Left ventricle myocardium superior (tissue), 1 donor: ENCODE data around the gene CT45A8. TPM values are rescaled to one million over a fixed set of nuclear protein-coding genes. Genes with fewer than 3 reads are reported as not detected.
"Not testable (repeated sequence)": the region's sequence is repeated elsewhere in the genome, so short reads cannot be mapped to it uniquely, and the experiment has no call there.

Source experiments
- ATAC-seq: fragments of 200-7000 bp; cut with Tn5 transposase; one replicate; pipeline ENCODE4 v1.9.1; 2020; ENCODE audit warnings: mild to moderate bottlenecking, moderate library complexity
- DNase-seq: peaks from one replicate; pipeline ENCODE4 v3.0.0-alpha.2; 2020
- intact Hi-C: fragments of 100-400 bp; cut with micrococcal nuclease; formaldehyde crosslinking; loops from one replicate; pipeline ENCODE4 v1.11.0; 2022
- long read RNA-seq: library from polyadenylated mRNA; unstranded; transcript quantifications from one replicate; pipeline ENCODE4 v2.0.0, GENCODE V29; 2021
- total RNA-seq: library from RNA; stranded (reverse); fragmentation: NEBNext Ultra II Directional; extraction: Animal tissue kit (Norgen Biotek cat#: 25700); gene quantifications from one replicate; pipeline ENCODE4 v1.2.1, GENCODE V29; 2021
- donor health status: DM: no; HTN: yes; CAD: no; lungs with severe emphysema.

Gene CT45A8
- total RNA-seq, result not detected
- long read RNA-seq, result 0 reads

DNA sequence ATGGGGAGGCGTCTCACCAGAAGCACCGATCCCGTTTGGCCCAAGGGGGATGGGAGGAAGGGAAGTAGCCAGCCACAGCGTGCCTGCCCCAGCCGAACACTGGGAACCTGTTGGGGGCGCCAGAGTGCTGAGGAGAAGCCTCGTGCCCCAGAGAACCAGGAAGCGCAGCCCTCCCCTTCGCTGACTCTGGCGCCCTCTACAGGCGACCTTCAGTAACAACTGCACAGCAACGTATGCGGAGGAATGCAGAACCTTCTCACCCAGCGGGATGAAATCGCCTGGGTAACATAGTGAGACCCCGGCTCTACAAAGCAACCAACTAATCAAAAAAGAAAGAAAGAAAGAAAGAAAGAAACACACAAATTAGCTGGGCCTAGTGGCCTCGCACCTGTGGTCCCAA is at the start of gene CT45A8:
CT45A8 (minus strand) TSS at position 101 of the 400 bp plus-strand sequence. CDS start 3,755 bp downstream, outside the sequence.
- ATAC-seq, intact Hi-C loops, DNase-seq: not testable (repeated sequence)

DNA sequence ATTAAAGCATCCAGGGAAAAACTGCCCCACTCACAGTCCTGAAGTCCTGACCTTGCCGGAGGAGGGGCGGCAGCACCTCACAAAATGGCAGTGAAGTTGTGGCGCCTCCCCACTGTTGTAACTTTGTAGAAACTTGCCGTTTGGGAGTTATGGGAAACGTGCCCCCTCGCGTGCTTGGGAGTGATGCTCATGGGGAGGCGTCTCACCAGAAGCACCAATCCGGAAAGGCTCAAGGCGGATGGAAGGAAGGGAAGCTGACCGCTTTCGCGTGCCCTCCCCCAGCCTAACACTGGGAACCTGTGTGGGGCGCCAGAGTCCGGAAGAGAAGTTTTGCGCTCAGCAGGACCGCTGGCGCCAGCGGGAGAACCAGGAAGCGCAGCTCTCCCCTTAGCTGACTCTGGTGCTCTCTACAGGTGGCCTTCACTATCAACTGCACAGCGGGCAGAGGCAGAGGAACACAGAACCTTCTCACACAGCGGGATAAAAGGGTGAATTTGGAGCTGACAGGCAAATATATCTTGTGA is 39.0 kb upstream of the CT45A8 start, which contains the start of the genes CT45A10 and SAGE1:
CT45A10 (minus strand) TSS at position 151 of the 524 bp plus-strand sequence. CDS start 8,100 bp downstream, outside the sequence.
SAGE1 (plus strand) TSS at position 423 of the 524 bp plus-strand sequence. CDS start 2,527 bp downstream, outside the sequence.
- no peak for ATAC-seq
- DNase-seq, result no peak
- intact Hi-C loops, result no loop called here

GRCh38 chrX:135892781-135893180 is 38.4 kb upstream of the CT45A8 start:
- intact Hi-C loops, result no loop called here
- DNase-seq (no peak), ATAC-seq (no peak)

DNA sequence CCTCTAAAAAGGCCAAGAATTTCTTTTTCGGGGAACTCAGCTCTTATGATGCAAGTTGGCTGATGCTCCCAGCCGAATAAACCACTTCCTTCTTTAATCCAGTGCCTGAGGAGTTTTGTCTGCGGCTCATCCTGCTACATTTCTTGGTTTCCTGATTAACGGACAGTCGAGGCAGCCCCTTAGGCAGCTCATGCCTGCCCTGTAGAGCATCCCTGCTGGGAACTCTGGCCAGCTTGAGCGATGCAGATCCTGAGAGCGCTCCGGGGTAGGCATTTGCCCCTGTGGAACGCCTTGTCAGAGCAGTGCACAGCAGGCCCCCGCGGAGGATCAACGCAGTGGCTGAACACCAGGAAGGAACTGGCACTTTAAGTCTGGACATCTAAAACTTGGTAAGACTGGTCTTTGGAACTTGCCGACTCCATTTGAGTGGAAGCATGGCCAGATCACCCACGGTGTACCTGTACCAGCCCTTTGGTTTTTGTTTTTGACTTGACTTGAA is 35.8 kb upstream of the CT45A8 start:
- no peak for DNase-seq
- ATAC-seq, result no peak
- intact Hi-C loops, result no loop called here

DNA sequence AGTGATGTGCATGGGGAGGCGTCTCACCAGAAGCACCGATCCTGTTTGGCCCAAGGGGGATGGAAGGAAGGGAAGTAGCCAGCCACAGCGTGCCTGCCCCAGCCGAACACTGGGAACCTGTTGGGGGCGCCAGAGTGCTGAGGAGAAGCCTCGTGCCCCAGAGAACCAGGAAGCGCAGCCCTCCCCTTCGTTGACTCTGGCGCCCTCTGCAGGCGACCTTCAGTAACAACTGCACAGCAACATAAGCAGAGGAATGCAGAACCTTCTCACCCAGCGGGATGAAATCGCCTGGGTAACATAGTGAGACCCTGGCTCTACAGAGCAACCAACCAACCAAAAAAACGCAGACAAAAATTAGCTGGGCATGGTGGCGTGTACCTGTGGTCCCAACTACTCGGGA is 34.6 kb upstream of the CT45A8 start:
- DNase-seq, ATAC-seq, intact Hi-C loops: not testable (repeated sequence)

DNA sequence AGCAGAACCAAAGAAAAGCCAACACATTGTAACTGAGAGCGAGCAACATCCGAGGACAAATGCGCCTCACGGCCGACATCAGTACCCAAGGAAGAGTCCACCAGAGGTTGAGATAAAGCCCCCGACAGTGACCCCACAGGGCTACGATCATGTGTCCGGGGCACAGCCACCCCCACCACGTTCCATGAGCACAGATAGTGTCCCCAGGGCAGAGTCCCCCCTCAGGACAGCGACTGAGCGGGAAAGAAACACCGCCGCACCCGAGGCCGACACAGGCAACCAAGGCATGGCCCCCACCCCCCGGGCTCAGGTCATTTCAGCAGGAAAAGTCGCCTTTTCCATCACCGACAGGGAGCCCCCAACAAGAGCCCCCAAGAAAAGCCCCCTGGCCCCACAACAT is 33.9 kb upstream of the CT45A8 start:
- DNase-seq, ATAC-seq, intact Hi-C loops: not testable (repeated sequence)

DNA sequence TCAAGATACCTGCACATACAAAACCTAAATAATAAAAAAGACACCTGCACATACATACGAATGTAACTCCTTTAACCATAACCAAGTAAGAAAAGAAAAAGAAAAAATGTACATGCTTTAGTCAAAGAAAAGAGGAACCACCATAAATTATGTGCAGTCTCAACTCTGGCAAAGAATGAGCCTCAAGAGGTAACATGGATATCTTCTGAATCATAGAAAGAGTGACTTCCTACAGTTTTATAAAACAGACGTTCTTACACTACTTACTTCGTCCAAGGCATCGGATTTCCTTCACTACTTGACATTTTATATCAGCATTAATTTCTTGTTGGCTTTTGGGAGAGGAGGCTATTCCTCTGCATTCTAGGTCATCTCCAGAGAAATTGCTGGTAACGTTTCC is 28.4 kb upstream of the CT45A8 start:
- intact Hi-C loops, DNase-seq, ATAC-seq: not testable (repeated sequence)

- DNase-seq, ATAC-seq, intact Hi-C loops: not testable (repeated sequence)
These were observed 17.4 kb upstream of the CT45A8 start, which contains the start of gene CT45A9 for GRCh38 chrX:135871712-135872111. Gene CT45A9, minus strand, starts transcription at chrX:135871812. Its CDS starts 3,751 bp downstream, at chrX:135868061.

DNA sequence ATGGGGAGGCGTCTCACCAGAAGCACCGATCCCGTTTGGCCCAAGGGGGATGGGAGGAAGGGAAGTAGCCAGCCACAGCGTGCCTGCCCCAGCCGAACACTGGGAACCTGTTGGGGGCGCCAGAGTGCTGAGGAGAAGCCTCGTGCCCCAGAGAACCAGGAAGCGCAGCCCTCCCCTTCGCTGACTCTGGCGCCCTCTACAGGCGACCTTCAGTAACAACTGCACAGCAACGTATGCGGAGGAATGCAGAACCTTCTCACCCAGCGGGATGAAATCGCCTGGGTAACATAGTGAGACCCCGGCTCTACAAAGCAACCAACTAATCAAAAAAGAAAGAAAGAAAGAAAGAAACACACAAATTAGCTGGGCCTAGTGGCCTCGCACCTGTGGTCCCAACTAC is 17.2 kb downstream of the CT45A8 start, which contains the start of gene CT45A7:
CT45A7 (minus strand) TSS at position 101 of the 400 bp plus-strand sequence. CDS start 3,747 bp downstream, outside the sequence.
- ATAC-seq, DNase-seq, intact Hi-C loops: not testable (repeated sequence)

DNA sequence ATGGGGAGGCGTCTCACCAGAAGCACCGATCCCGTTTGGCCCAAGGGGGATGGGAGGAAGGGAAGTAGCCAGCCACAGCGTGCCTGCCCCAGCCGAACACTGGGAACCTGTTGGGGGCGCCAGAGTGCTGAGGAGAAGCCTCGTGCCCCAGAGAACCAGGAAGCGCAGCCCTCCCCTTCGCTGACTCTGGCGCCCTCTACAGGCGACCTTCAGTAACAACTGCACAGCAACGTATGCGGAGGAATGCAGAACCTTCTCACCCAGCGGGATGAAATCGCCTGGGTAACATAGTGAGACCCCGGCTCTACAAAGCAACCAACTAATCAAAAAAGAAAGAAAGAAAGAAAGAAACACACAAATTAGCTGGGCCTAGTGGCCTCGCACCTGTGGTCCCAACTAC is 34.4 kb downstream of the CT45A8 start, which contains the start of gene CT45A2:
CT45A2 (minus strand) TSS at position 101 of the 400 bp plus-strand sequence. CDS start 3,747 bp downstream, outside the sequence.
- DNase-seq, intact Hi-C loops, ATAC-seq: not testable (repeated sequence)

DNA sequence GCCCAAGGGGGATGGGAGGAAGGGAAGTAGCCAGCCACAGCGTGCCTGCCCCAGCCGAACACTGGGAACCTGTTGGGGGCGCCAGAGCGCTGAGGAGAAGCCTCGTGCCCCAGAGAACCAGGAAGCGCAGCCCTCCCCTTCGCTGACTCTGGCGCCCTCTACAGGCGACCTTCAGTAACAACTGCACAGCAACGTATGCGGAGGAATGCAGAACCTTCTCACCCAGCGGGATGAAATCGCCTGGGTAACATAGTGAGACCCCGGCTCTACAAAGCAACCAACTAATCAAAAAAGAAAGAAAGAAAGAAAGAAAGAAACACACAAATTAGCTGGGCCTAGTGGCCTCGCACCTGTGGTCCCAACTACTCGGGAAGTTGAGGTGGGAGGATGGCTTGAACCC is 51.7 kb downstream of the CT45A8 start, which contains the start of gene CT45A6:
CT45A6 (minus strand) TSS at position 101 of the 400 bp plus-strand sequence. CDS start 3,794 bp downstream, outside the sequence.
- ATAC-seq, DNase-seq, intact Hi-C loops: not testable (repeated sequence)

Other genes with a start within 250 kb of the CT45A8 start
- not detected for gene CT45A1, start 140.9 kb downstream of the CT45A8 start, total RNA-seq
- gene CT45A3, start 86.3 kb downstream of the CT45A8 start, total RNA-seq, result not detected
- not detected for gene CT45A5, start 69.0 kb downstream of the CT45A8 start, total RNA-seq
- not detected for gene CT45A6, start 51.8 kb downstream of the CT45A8 start, total RNA-seq
- gene CT45A2, start 34.5 kb downstream of the CT45A8 start, total RNA-seq, result not detected
- gene CT45A7, start 17.3 kb downstream of the CT45A8 start, total RNA-seq, result not detected
- gene CT45A9, start 17.3 kb upstream of the CT45A8 start, total RNA-seq, result not detected
- not detected for gene CT45A10, start 38.9 kb upstream of the CT45A8 start, total RNA-seq
- not detected for gene SAGE1, start 39.2 kb upstream of the CT45A8 start, total RNA-seq
- 24.7 TPM for gene MMGT1, start 119.5 kb upstream of the CT45A8 start, total RNA-seq
- gene SLC9A6, start 130.9 kb upstream of the CT45A8 start, total RNA-seq, result 17.3 TPM